SU-DHL-6 (cell line): Measurements from ENCODE around the gene CYP21A2.
"Not testable (repeated sequence)": the region's sequence is repeated elsewhere in the genome, so short reads cannot be mapped to it uniquely, and the experiment has no call there.

Experiments
- H2AFZ ChIP-seq: fragments of 200-600 bp; sonication (generic); 2 replicates; pipeline ENCODE4 v1.6.1; 2014; ENCODE audit warnings: low read depth, mild to moderate bottlenecking, moderate library complexity, mixed read lengths, antibody characterized with exemption, low read length; ENCODE audit not compliant: severe bottlenecking
- H3F3A ChIP-seq: fragments of 200-600 bp; shearing (Covaris generic); 2 replicates; pipeline ENCODE4 v1.6.0; 2016; ENCODE audit warnings: antibody characterized with exemption, mild to moderate bottlenecking; ENCODE audit not compliant: insufficient read depth
- H3K27ac ChIP-seq: fragments of 200-600 bp; sonication (generic); 2 replicates; pipeline ENCODE4 v1.5.1; 2016; ENCODE audit warnings: low read depth, mild to moderate bottlenecking, low read length, moderate library complexity, mixed read lengths
- H3K27me3 ChIP-seq: fragments of 200-600 bp; sonication (generic), shearing (Covaris generic); 2 replicates; pipeline ENCODE4 v1.6.0; 2014; ENCODE audit warnings: mild to moderate bottlenecking, low read length
- H3K36me3 ChIP-seq: fragments of 200-600 bp; sonication (generic); 2 replicates; pipeline ENCODE4 v1.6.1; 2014; ENCODE audit warnings: mild to moderate bottlenecking, low read length, mixed read lengths
- H3K4me2 ChIP-seq: fragments of 300-600, 200-600 bp; shearing (Covaris generic), sonication (generic); 2 replicates; pipeline ENCODE4 v1.6.0; 2014; ENCODE audit warnings: low read length, low read depth, mild to moderate bottlenecking; ENCODE audit not compliant: poor library complexity, severe bottlenecking
- H3K4me3 ChIP-seq: fragments of 200-600 bp; sonication (generic); 2 replicates; pipeline ENCODE4 v1.5.1; 2014; ENCODE audit warnings: antibody characterized with exemption, low read length, mild to moderate bottlenecking, mixed read lengths; ENCODE audit not compliant: insufficient read depth, poor library complexity, severe bottlenecking
- H3K79me2 ChIP-seq: fragments of 200-600 bp; sonication (generic); 2 replicates; pipeline ENCODE4 v1.6.1; 2014; ENCODE audit warnings: mild to moderate bottlenecking, low read length, moderate library complexity; ENCODE audit not compliant: insufficient read depth
- H3K9ac ChIP-seq: fragments of 200-600 bp; sonication (generic); 2 replicates; pipeline ENCODE4 v1.7.0; 2014; ENCODE audit warnings: mild to moderate bottlenecking, low read length
- H3K9me2 ChIP-seq: fragments of 200-600 bp; sonication (generic); replicated peaks from 2 replicates; pipeline ENCODE4 v1.6.1; 2014; ENCODE audit warnings: low read length; ENCODE audit not compliant: insufficient read depth
- H3K9me3 ChIP-seq: fragments of 200-600 bp; sonication (generic); 2 replicates; pipeline ENCODE4 v1.6.1; 2014; ENCODE audit warnings: low read length, mixed read lengths; ENCODE audit not compliant: insufficient read depth
- H4K20me1 ChIP-seq: fragments of 200-600 bp; sonication (generic); 2 replicates; pipeline ENCODE4 v1.6.1; 2014; ENCODE audit warnings: low read depth, mild to moderate bottlenecking, antibody characterized with exemption, low read length, moderate library complexity, mixed read lengths

CYP21A2 gene

GRCh38 chr6:32038878-32039277, 663 bp downstream of the CYP21A2 start:
- H3K9me2 ChIP-seq, H3K36me3 ChIP-seq, H3F3A ChIP-seq, H3K9me3 ChIP-seq, H3K27me3 ChIP-seq, H3K9ac ChIP-seq, H3K27ac ChIP-seq, H3K4me2 ChIP-seq, H2AFZ ChIP-seq, H4K20me1 ChIP-seq, H3K79me2 ChIP-seq, H3K4me3 ChIP-seq: not testable (repeated sequence)

GRCh38 chr6:32039321-32040274, 1.4 kb downstream of the CYP21A2 start:
- H4K20me1 ChIP-seq, H3K36me3 ChIP-seq, H3K27ac ChIP-seq, H3K9ac ChIP-seq, H3K27me3 ChIP-seq, H3K9me2 ChIP-seq, H3K79me2 ChIP-seq, H2AFZ ChIP-seq, H3K4me3 ChIP-seq, H3F3A ChIP-seq, H3K4me2 ChIP-seq, H3K9me3 ChIP-seq: not testable (repeated sequence)

- not testable (repeated sequence) for H3K4me2 ChIP-seq, H3F3A ChIP-seq, H2AFZ ChIP-seq, H3K4me3 ChIP-seq, H4K20me1 ChIP-seq, H3K27me3 ChIP-seq, H3K9me3 ChIP-seq, H3K79me2 ChIP-seq, H3K9ac ChIP-seq, H3K9me2 ChIP-seq, H3K36me3 ChIP-seq, H3K27ac ChIP-seq
These were observed 2.3 kb downstream of the CYP21A2 start for GRCh38 chr6:32040299-32041049.

- H3F3A ChIP-seq, H3K4me2 ChIP-seq, H4K20me1 ChIP-seq, H3K9me3 ChIP-seq, H3K9ac ChIP-seq, H3K9me2 ChIP-seq, H3K27ac ChIP-seq, H3K27me3 ChIP-seq, H3K79me2 ChIP-seq, H3K4me3 ChIP-seq, H3K36me3 ChIP-seq, H2AFZ ChIP-seq: not testable (repeated sequence)
These were observed 2.8 kb downstream of the CYP21A2 start for GRCh38 chr6:32041050-32041321.

GRCh38 chr6:32041385-32041784, 3.2 kb downstream of the CYP21A2 start:
- H2AFZ ChIP-seq, H3K9me2 ChIP-seq, H4K20me1 ChIP-seq, H3K27ac ChIP-seq, H3K9me3 ChIP-seq, H3K4me3 ChIP-seq, H3K9ac ChIP-seq, H3K36me3 ChIP-seq, H3F3A ChIP-seq, H3K79me2 ChIP-seq, H3K27me3 ChIP-seq, H3K4me2 ChIP-seq: not testable (repeated sequence)

GRCh38 chr6:32042276-32042675, 4.1 kb downstream of the CYP21A2 start:
- not testable (repeated sequence) for H3K4me2 ChIP-seq, H3K4me3 ChIP-seq, H3K9me2 ChIP-seq, H4K20me1 ChIP-seq, H3K9ac ChIP-seq, H3K79me2 ChIP-seq, H2AFZ ChIP-seq, H3F3A ChIP-seq, H3K27ac ChIP-seq, H3K36me3 ChIP-seq, H3K9me3 ChIP-seq, H3K27me3 ChIP-seq

GRCh38 chr6:32043589-32044380, 5.6 kb downstream of the CYP21A2 start:
- not testable (repeated sequence) for H3K79me2 ChIP-seq, H3F3A ChIP-seq, H3K9me3 ChIP-seq, H3K27me3 ChIP-seq, H3K4me3 ChIP-seq, H3K9me2 ChIP-seq, H3K27ac ChIP-seq, H3K36me3 ChIP-seq, H4K20me1 ChIP-seq, H3K4me2 ChIP-seq, H2AFZ ChIP-seq, H3K9ac ChIP-seq
